Measurements from ENCODE around the gene DHRS11. TPM values are rescaled to one million over a fixed set of nuclear protein-coding genes. Genes with fewer than 3 reads are reported as not detected.

The DHRS11 gene
- total RNA-seq, 1 experiment from 2014 or later, result 53.3 TPM

DNA sequence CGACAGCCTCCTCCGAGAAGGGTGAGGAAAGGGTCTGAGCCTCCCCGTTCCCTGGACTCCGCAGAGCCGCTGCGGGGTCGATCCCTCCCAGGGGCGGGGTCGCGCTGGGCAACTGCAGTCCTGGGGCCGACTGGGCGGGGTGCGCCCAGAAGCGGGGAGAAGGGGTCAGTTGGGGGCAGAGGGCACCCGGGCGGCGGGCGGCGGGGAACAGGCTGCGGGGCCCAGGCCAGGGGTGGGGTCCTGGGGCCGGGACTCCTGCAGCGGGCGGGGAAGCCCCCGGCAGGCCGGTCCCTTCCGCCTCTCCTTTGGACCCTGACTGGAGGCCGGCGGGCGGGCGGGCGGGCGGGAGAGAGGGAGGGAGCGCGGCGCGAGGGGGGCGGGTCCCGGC lies 46.6 kb upstream of the DHRS11 start:
- peak; percentile 95 for DNase-seq
- CTCF ChIA-PET, result interaction anchor here (0.5 to 4.3 kb wide), 17 partner anchors 9 to 957 kb away, joined by 3 to 58 read pairs (median 4); partner anchors contain the start of genes MRM1, MYO19 and PIGW
- peaks cover 86% of the 10 kb centered on the region for H3K36me3 Mint-ChIP-seq (ENCODE audit: insufficient read depth, unreplicated experiment)
- H3K27ac Mint-ChIP-seq (ENCODE audit: unreplicated experiment), result peak overlapping the region; percentile 95
- H3K4me3 Mint-ChIP-seq (ENCODE audit: low read depth, unreplicated experiment), result peak overlapping the region; percentile 97
- no peaks in the 10 kb centered on the region for H3K27me3 Mint-ChIP-seq (ENCODE audit: unreplicated experiment)
- intact Hi-C loops (cut with micrococcal nuclease; ENCODE audit: unreplicated experiment), result loop anchor here (5.0 kb wide), 1 partner anchor 692 kb away; no protein-coding TSS in a partner anchor
- BruUV-seq (replicated peaks), result no TSS peak
- TF ChIP-seq, protein P1, sequence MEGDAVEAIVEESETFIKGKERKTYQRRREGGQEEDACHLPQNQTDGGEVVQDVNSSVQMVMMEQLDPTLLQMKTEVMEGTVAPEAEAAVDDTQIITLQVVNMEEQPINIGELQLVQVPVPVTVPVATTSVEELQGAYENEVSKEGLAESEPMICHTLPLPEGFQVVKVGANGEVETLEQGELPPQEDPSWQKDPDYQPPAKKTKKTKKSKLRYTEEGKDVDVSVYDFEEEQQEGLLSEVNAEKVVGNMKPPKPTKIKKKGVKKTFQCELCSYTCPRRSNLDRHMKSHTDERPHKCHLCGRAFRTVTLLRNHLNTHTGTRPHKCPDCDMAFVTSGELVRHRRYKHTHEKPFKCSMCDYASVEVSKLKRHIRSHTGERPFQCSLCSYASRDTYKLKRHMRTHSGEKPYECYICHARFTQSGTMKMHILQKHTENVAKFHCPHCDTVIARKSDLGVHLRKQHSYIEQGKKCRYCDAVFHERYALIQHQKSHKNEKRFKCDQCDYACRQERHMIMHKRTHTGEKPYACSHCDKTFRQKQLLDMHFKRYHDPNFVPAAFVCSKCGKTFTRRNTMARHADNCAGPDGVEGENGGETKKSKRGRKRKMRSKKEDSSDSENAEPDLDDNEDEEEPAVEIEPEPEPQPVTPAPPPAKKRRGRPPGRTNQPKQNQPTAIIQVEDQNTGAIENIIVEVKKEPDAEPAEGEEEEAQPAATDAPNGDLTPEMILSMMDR (IDR thresholded peaks at IDR 0.05; ENCODE audit: unreplicated experiment), result no peak
- peaks cover 26% of the 10 kb centered on the region for H3K4me1 Mint-ChIP-seq (ENCODE audit: low read depth, unreplicated experiment)
- no peaks in the 10 kb centered on the region for H3K9me3 Mint-ChIP-seq (ENCODE audit: low read depth, unreplicated experiment)

DNA sequence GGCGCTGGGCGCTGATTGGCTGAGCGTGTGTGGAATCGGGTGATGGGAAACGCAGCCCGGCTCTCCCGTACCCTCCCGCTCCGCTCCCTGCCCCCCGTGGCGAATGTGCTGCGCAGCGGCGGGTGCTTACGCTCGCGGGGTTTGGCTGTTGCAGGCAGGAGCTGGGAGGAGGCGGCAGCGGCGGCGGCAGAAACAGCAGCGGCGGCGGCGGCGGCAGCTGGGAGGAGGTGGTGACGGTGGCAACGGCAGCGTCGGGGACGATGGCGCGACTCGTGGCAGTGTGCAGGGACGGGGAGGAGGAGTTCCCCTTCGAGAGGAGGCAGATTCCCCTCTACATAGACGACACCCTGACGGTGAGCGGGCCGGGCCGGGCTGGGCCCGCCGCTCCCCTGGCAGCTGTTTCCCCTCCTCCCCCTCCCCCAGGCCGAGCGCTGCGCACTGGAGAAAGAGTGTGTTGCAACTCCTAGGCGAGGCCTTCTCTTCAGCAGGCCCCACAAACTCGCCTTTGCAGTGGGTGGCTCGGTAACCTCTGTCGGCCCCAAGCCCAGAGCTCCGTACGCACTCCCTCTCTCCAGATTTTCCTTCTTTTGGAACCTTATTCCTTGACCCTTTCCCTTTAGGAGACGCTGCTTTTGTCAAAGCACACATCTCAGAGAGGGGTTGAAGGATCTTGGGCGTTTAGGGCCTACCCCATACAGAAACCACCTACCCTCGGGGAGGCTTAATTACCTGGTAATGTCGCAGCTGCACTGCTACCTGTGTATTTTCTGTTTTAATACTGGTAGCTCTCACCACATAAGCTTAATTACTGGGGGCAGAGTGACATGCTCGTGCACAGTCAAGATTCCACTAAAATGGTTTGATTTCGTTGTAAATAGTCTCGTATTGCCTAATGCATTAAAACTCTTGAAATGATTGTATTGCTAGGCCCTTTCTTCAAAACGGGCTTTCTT lies 45.9 kb upstream of the DHRS11 start:
- CTCF ChIA-PET, result interaction anchor here (0.5 to 4.3 kb wide), 20 partner anchors 8 to 1177 kb away, joined by 3 to 58 read pairs (median 4); partner anchors contain the start of genes MRM1, MYO19 and PIGW

DNA sequence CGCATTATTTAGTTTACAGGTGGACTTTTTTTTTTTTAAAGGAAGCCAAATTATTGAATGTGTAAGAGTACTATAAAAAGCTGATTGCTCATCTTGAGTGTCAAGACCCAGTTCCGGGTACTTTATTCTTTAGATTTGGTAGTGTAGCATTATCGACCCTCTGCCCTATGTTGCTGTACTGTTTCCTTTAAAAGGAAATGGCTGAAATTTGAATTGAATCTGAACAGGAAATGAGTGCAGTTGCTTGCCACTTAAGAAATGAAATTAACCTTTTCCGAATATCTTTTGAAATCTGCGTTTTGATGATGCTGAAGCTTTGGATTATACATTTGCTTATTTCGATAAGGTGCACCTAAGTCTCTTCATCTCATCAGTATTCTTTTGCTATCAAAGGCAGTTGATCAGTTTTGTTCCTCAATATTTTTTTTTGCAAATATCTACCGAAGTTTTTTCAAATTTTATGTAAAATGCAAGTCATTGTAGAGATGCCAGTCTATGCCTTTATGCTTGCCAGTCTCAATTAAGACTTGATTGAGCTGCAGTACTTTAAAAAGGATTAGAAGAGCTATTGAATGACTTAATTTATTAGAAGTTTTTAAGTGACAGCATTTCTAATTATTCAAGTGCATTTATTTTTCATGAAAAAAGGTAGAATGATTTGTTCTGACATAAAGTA lies 45.1 kb upstream of the DHRS11 start:
- CTCF ChIA-PET, result interaction anchor here (0.6 to 4.3 kb wide), 10 partner anchors 8 to 1176 kb away, joined by 3 to 58 read pairs (median 5); partner anchors contain the start of genes MRM1, MYO19 and PIGW
- Mint-ChIP-seq H3K4me3 (ENCODE audit: low read depth, unreplicated experiment) (peak overlapping the region; percentile 97), H3K4me1 (ENCODE audit: low read depth, unreplicated experiment) (peaks cover 37% of the 10 kb centered on the region), H3K27me3 (ENCODE audit: unreplicated experiment) (no peaks in the 10 kb centered on the region), H3K36me3 (ENCODE audit: insufficient read depth, unreplicated experiment) (peaks cover 92% of the 10 kb centered on the region), H3K27ac (ENCODE audit: unreplicated experiment) (peak overlapping the region; percentile 95), H3K9me3 (ENCODE audit: low read depth, unreplicated experiment) (no peaks in the 10 kb centered on the region)
- intact Hi-C loops (cut with micrococcal nuclease; ENCODE audit: unreplicated experiment), result loop anchor here (5.0 kb wide), 1 partner anchor 691 kb away; no protein-coding TSS in a partner anchor
- TF ChIP-seq, protein P1 (IDR thresholded peaks at IDR 0.05; ENCODE audit: unreplicated experiment), result no peak
- TSS peak; percentile 34 for BruUV-seq (replicated peaks)
- no peak for DNase-seq

More for the DNA sequence above, 45.9 kb upstream of the DHRS11 start:
- Mint-ChIP-seq H3K4me3 (ENCODE audit: low read depth, unreplicated experiment) (peak overlapping the region; percentile 97), H3K27me3 (ENCODE audit: unreplicated experiment) (no peaks in the 10 kb centered on the region), H3K4me1 (ENCODE audit: low read depth, unreplicated experiment) (peaks cover 32% of the 10 kb centered on the region), H3K9me3 (ENCODE audit: low read depth, unreplicated experiment) (no peaks in the 10 kb centered on the region), H3K27ac (ENCODE audit: unreplicated experiment) (peak overlapping the region; percentile 95), H3K36me3 (ENCODE audit: insufficient read depth, unreplicated experiment) (peaks cover 88% of the 10 kb centered on the region)
- DNase-seq, result peak; percentile 100
- no TSS peak for BruUV-seq (replicated peaks)
- TF ChIP-seq, protein P1 (IDR thresholded peaks at IDR 0.05; ENCODE audit: unreplicated experiment), result peak; percentile 31
- intact Hi-C loops (cut with micrococcal nuclease; ENCODE audit: unreplicated experiment), result loop anchor here (5.0 kb wide), 1 partner anchor 692 kb away; no protein-coding TSS in a partner anchor

DNA sequence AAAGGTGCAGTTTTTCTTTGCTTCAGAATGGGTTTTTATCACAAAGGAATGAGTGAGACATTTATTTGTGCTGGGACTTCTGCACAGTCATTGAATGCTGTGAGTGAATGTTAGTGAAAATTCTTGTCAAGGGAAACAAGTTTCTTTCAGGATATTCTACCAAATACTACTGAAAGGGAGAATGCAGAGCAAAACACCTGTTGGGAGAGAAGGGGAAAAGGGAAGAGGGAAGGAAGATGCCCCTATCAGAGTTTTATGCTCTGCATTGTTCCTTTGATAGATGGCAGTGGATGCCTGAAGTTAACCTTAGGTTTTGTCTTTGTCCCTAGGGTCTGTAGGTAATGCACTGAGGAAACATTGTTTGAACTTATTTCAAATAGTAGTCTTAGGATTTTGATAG lies 43.9 kb upstream of the DHRS11 start:
- TF ChIP-seq, protein P1 (IDR thresholded peaks at IDR 0.05; ENCODE audit: unreplicated experiment), result no peak
- H3K27ac Mint-ChIP-seq (ENCODE audit: unreplicated experiment), result peak overlapping the region; percentile 95
- CTCF ChIA-PET, result interaction anchor here (1.1 to 4.3 kb wide), 2 partner anchors 12 to 14 kb away, joined by 3 to 58 read pairs; partner anchors contain the start of genes MYO19 and PIGW
- H3K4me1 Mint-ChIP-seq (ENCODE audit: low read depth, unreplicated experiment), result peaks cover 37% of the 10 kb centered on the region
- H3K27me3 Mint-ChIP-seq (ENCODE audit: unreplicated experiment), result no peaks in the 10 kb centered on the region
- intact Hi-C loops (cut with micrococcal nuclease; ENCODE audit: unreplicated experiment), result loop anchor here (5.0 kb wide), 1 partner anchor 690 kb away; no protein-coding TSS in a partner anchor
- no peaks in the 10 kb centered on the region for H3K9me3 Mint-ChIP-seq (ENCODE audit: low read depth, unreplicated experiment)
- no peak for DNase-seq
- H3K4me3 Mint-ChIP-seq (ENCODE audit: low read depth, unreplicated experiment), result peak overlapping the region; percentile 97
- BruUV-seq (replicated peaks), result no TSS peak
- peaks cover 95% of the 10 kb centered on the region for H3K36me3 Mint-ChIP-seq (ENCODE audit: insufficient read depth, unreplicated experiment)
